WTC11 (cell line): ENCODE results near the gene OR52R1. TPM values are rescaled to one million over a fixed set of nuclear protein-coding genes. Genes with fewer than 3 reads are reported as not detected.

Experiments used
- ATAC-seq: fragments of 200-7000 bp; cut with Tn5 transposase; 2 replicates; pipeline ENCODE4 v1.10.0; 2021; ENCODE audit warnings: mild to moderate bottlenecking, moderate library complexity
- CTCF ChIA-PET: fragments of 300-600 bp; sonication (Branson Sonifier 250); formaldehyde crosslinking; loops from one replicate; lab custom pipeline; 2021; ENCODE audit warnings: antibody characterized with exemption; lab: Charles Lee
- POLR2A ChIA-PET: fragments of 350-600 bp; sonication (Branson Sonifier 250); formaldehyde crosslinking; loops from one replicate; lab custom pipeline; 2021; ENCODE audit warnings: antibody characterized with exemption; lab: Charles Lee
- DNase-seq: peaks from one replicate; pipeline ENCODE4 v3.0.0; 2021; ENCODE audit warnings: low spot score
- H3K27ac Mint-ChIP-seq: 2 replicates; pipeline ENCODE4 v1.8.0; 2021; ENCODE audit warnings: mixed read lengths
- H3K27me3 Mint-ChIP-seq: 2 replicates; pipeline ENCODE4 v1.8.0; 2021; ENCODE audit warnings: low read depth, mild to moderate bottlenecking, moderate library complexity, mixed read lengths
- H3K36me3 Mint-ChIP-seq: 2 replicates; pipeline ENCODE4 v1.8.0; 2021; ENCODE audit warnings: mixed read lengths
- H3K4me1 Mint-ChIP-seq: 2 replicates; pipeline ENCODE4 v1.8.0; 2022; ENCODE audit warnings: mixed read lengths
- H3K4me3 Mint-ChIP-seq: 2 replicates; pipeline ENCODE4 v1.8.0; 2021; ENCODE audit warnings: mild to moderate bottlenecking, moderate library complexity, mixed read lengths
- H3K9me3 Mint-ChIP-seq: 2 replicates; pipeline ENCODE4 v1.8.0; 2021; ENCODE audit warnings: mixed read lengths
- ATF1 ChIP-seq: sonication (generic); formaldehyde crosslinking; IDR thresholded peaks from 2 replicates; pipeline ENCODE4 v1.8.1; 2023; ENCODE audit warnings: mild to moderate bottlenecking, moderate library complexity, missing genetic modification reagents
- ELF4 ChIP-seq: sonication (generic); formaldehyde crosslinking; IDR thresholded peaks from 2 replicates; pipeline ENCODE4 v1.8.1; 2022; ENCODE audit warnings: low read depth, mild to moderate bottlenecking, moderate library complexity, missing genetic modification reagents
- ESRRA ChIP-seq: sonication (generic); formaldehyde crosslinking; IDR thresholded peaks from 2 replicates; pipeline ENCODE4 v1.8.1; 2022; ENCODE audit warnings: mild to moderate bottlenecking, missing genetic modification reagents, borderline replicate concordance
- FOXK1 ChIP-seq: sonication (generic); formaldehyde crosslinking; IDR thresholded peaks from 2 replicates; pipeline ENCODE4 v1.8.0; 2022; ENCODE audit warnings: mild to moderate bottlenecking, moderate library complexity, missing genetic modification reagents
- GTF2I ChIP-seq: fragments of 250-450 bp; sonication (Bioruptor Pico); conservative IDR thresholded peaks from 2 replicates; pipeline ENCODE4 v1.4.0; 2021; ENCODE audit warnings: mild to moderate bottlenecking
- HMGA2 ChIP-seq: fragments of 250-450 bp; sonication (Bioruptor Pico); IDR thresholded peaks from 2 replicates; pipeline ENCODE4 v1.4.0; 2021; ENCODE audit warnings: mild to moderate bottlenecking, moderate library complexity
- KAT7 ChIP-seq: sonication (generic); formaldehyde crosslinking; IDR thresholded peaks from 2 replicates; pipeline ENCODE4 v1.8.1; 2023; ENCODE audit warnings: missing genetic modification reagents, mild to moderate bottlenecking, borderline replicate concordance
- NFATC4 ChIP-seq: fragments of 250-450 bp; sonication (Bioruptor Pico); IDR thresholded peaks from 2 replicates; pipeline ENCODE4 v1.9.0; 2021; ENCODE audit warnings: mild to moderate bottlenecking
- NR1H2 ChIP-seq: sonication (generic); formaldehyde crosslinking; IDR thresholded peaks from 2 replicates; pipeline ENCODE4 v1.9.0; 2021; ENCODE audit warnings: mild to moderate bottlenecking, moderate library complexity, missing genetic modification reagents
- PRRX2 ChIP-seq: fragments of 250-450 bp; sonication (Bioruptor Pico); IDR thresholded peaks from 2 replicates; pipeline ENCODE4 v1.8.0; 2021; ENCODE audit warnings: mild to moderate bottlenecking
- TEAD1 ChIP-seq: sonication (generic); formaldehyde crosslinking; IDR thresholded peaks from 2 replicates; pipeline ENCODE4 v1.8.0; 2022; ENCODE audit warnings: mild to moderate bottlenecking, missing genetic modification reagents
- TP53 ChIP-seq: sonication (generic); formaldehyde crosslinking; IDR thresholded peaks from 2 replicates; pipeline ENCODE4 v1.8.1; 2023; ENCODE audit warnings: mild to moderate bottlenecking, missing genetic modification reagents
- ZNF219 ChIP-seq: sonication (generic); formaldehyde crosslinking; IDR thresholded peaks from 2 replicates; pipeline ENCODE4 v1.8.0; 2023; ENCODE audit warnings: missing genetic modification reagents, mild to moderate bottlenecking, borderline replicate concordance
- ZNF232 ChIP-seq: sonication (generic); formaldehyde crosslinking; IDR thresholded peaks from 2 replicates; pipeline ENCODE4 v1.8.0; 2022; ENCODE audit warnings: mild to moderate bottlenecking, missing genetic modification reagents
- ZNF396 ChIP-seq: fragments of 250-450 bp; sonication (Bioruptor Pico); IDR thresholded peaks from 2 replicates; pipeline ENCODE4 v1.8.0; 2021; ENCODE audit warnings: mild to moderate bottlenecking, moderate library complexity, borderline replicate concordance
- total RNA-seq: library from RNA; stranded (reverse); gene quantifications from 3 replicates; pipeline ENCODE4 v1.2.3, GENCODE V29; 2021
- TF ChIP-seq, protein P1 (sequence below): sonication (generic); formaldehyde crosslinking; IDR thresholded peaks from 2 replicates; pipeline ENCODE4 v1.8.1; 2022; ENCODE audit warnings: mild to moderate bottlenecking, missing genetic modification reagents, moderate library complexity, borderline replicate concordance
- TF ChIP-seq, protein P2 (sequence below): fragments of 250-450 bp; sonication (Bioruptor Pico); IDR thresholded peaks from 2 replicates; pipeline ENCODE4 v2.1.2; 2022; ENCODE audit warnings: mild to moderate bottlenecking, moderate library complexity
- TF ChIP-seq, protein P3 (sequence below): fragments of 200-600 bp; IDR thresholded peaks from 2 replicates; pipeline ENCODE4 v1.8.0; 2022; ENCODE audit warnings: antibody characterized with exemption
- TF ChIP-seq, protein P4 (sequence below): sonication (generic); formaldehyde crosslinking; IDR thresholded peaks from 2 replicates; pipeline ENCODE4 v1.8.1; 2022; ENCODE audit warnings: mild to moderate bottlenecking, moderate library complexity, missing genetic modification reagents
- TF ChIP-seq, protein P5 (sequence below): sonication (generic); formaldehyde crosslinking; IDR thresholded peaks from 2 replicates; pipeline ENCODE4 v1.8.0; 2022; ENCODE audit warnings: mild to moderate bottlenecking, missing genetic modification reagents
- TF ChIP-seq, protein P6 (sequence below): sonication (generic); formaldehyde crosslinking; IDR thresholded peaks from 2 replicates; pipeline ENCODE4 v1.8.1; 2023; ENCODE audit warnings: mild to moderate bottlenecking, moderate library complexity, missing genetic modification reagents

OR52R1 gene
- total RNA-seq, 1 experiment from 2014 or later, result not detected

DNA sequence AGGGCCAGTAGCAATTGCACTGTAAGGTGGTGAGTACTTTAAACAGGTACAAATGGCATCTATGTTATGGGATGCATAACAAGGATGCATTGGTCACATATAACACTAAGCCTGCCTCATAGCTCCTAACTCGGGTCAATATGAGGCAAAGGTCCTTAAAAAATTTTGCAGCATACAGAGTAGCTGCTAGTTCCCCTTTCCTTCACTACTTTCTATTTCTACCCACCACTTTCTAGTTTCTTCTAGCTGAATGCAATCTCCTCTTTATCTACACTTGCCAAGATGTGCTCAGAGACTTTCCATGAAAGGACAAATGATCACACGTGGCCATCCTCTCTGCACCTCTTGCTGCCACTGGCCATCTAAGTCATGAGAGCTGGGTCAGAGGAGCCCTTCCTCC is 26.7 kb upstream of the OR52R1 start:
- no peak for TF ChIP-seq ZNF219 (CRISPR knock-in tag)
- TF ChIP-seq ZNF396 (CRISPR knock-in tag), result no peak
- TF ChIP-seq, protein P1, sequence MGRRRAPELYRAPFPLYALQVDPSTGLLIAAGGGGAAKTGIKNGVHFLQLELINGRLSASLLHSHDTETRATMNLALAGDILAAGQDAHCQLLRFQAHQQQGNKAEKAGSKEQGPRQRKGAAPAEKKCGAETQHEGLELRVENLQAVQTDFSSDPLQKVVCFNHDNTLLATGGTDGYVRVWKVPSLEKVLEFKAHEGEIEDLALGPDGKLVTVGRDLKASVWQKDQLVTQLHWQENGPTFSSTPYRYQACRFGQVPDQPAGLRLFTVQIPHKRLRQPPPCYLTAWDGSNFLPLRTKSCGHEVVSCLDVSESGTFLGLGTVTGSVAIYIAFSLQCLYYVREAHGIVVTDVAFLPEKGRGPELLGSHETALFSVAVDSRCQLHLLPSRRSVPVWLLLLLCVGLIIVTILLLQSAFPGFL (CRISPR knock-in tag), result no peak
- TF ChIP-seq PRRX2 (CRISPR knock-in tag), result no peak
- no peak for TF ChIP-seq HMGA2
- TF ChIP-seq, protein P2, sequence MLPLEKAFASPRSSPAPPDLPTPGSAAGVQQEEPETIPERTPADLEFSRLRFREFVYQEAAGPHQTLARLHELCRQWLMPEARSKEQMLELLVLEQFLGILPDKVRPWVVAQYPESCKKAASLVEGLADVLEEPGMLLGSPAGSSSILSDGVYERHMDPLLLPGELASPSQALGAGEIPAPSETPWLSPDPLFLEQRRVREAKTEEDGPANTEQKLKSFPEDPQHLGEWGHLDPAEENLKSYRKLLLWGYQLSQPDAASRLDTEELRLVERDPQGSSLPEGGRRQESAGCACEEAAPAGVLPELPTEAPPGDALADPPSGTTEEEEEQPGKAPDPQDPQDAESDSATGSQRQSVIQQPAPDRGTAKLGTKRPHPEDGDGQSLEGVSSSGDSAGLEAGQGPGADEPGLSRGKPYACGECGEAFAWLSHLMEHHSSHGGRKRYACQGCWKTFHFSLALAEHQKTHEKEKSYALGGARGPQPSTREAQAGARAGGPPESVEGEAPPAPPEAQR (CRISPR knock-in tag), result no peak
- no peak for TF ChIP-seq ZNF232 (CRISPR knock-in tag)
- no peak for TF ChIP-seq GTF2I (CRISPR knock-in tag)
- TF ChIP-seq, protein P3, sequence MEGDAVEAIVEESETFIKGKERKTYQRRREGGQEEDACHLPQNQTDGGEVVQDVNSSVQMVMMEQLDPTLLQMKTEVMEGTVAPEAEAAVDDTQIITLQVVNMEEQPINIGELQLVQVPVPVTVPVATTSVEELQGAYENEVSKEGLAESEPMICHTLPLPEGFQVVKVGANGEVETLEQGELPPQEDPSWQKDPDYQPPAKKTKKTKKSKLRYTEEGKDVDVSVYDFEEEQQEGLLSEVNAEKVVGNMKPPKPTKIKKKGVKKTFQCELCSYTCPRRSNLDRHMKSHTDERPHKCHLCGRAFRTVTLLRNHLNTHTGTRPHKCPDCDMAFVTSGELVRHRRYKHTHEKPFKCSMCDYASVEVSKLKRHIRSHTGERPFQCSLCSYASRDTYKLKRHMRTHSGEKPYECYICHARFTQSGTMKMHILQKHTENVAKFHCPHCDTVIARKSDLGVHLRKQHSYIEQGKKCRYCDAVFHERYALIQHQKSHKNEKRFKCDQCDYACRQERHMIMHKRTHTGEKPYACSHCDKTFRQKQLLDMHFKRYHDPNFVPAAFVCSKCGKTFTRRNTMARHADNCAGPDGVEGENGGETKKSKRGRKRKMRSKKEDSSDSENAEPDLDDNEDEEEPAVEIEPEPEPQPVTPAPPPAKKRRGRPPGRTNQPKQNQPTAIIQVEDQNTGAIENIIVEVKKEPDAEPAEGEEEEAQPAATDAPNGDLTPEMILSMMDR, result no peak
- TF ChIP-seq, protein P4, sequence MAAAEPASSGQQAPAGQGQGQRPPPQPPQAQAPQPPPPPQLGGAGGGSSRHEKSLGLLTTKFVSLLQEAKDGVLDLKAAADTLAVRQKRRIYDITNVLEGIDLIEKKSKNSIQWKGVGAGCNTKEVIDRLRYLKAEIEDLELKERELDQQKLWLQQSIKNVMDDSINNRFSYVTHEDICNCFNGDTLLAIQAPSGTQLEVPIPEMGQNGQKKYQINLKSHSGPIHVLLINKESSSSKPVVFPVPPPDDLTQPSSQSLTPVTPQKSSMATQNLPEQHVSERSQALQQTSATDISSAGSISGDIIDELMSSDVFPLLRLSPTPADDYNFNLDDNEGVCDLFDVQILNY (CRISPR knock-in tag), result no peak
- TF ChIP-seq, protein P5, sequence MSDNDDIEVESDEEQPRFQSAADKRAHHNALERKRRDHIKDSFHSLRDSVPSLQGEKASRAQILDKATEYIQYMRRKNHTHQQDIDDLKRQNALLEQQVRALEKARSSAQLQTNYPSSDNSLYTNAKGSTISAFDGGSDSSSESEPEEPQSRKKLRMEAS (CRISPR knock-in tag), result no peak
- TF ChIP-seq NFATC4, result no peak
- no peak for TF ChIP-seq ATF1
- no peak for TF ChIP-seq ELF4 (CRISPR knock-in tag)
- no peak for TF ChIP-seq FOXK1
- TF ChIP-seq ESRRA (CRISPR knock-in tag), result no peak
- ATAC-seq (no peak), DNase-seq (no peak)
- Mint-ChIP-seq H3K4me3 (no peak overlapping the region), H3K36me3 (no peaks in the 10 kb centered on the region), H3K27me3 (no peaks in the 10 kb centered on the region; the same call in 1 of the 2 replicates), H3K9me3 (no peaks in the 10 kb centered on the region), H3K27ac (no peak overlapping the region), H3K4me1 (no peaks in the 10 kb centered on the region)
- ChIA-PET CTCF (interaction anchor here (2.2 kb wide), 1 partner anchor 194 kb away, joined by 5 read pairs; the partner anchor contains the start of gene OR51D1), POLR2A (no interaction called here)

DNA sequence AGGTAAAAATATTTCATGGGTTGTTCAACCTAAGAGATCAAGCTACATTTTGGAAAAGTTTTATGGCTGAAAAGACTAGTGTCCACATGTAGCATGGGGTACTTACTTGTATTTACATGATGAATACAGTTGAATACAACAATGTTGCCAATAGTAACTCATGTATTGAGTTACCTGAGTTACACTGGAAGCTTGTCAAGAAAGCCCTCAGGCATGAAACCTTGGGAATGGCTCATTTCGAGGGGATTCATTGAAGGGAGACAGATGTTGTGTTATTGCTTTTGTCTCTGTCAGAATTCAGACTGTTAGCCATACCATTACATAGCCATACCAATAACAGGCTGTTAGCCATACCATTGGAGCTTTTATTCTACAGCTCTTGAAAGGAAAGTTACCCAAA is 26.2 kb upstream of the OR52R1 start:
- ChIA-PET POLR2A (no interaction called here), CTCF (interaction anchor here (2.2 kb wide), 1 partner anchor 193 kb away, joined by 5 read pairs; the partner anchor contains the start of gene OR51D1)
- no peaks in the 10 kb centered on the region for H3K36me3 Mint-ChIP-seq
- no peak overlapping the region for H3K27ac Mint-ChIP-seq
- no peaks in the 10 kb centered on the region for H3K9me3 Mint-ChIP-seq
- TF ChIP-seq, protein P5 (CRISPR knock-in tag), result no peak
- TF ChIP-seq TEAD1 (no peak), NR1H2 (CRISPR knock-in tag) (no peak), KAT7 (CRISPR knock-in tag) (no peak), TP53 (CRISPR knock-in tag) (no peak)
- TF ChIP-seq, protein P2 (CRISPR knock-in tag), result no peak
- TF ChIP-seq, protein P6, sequence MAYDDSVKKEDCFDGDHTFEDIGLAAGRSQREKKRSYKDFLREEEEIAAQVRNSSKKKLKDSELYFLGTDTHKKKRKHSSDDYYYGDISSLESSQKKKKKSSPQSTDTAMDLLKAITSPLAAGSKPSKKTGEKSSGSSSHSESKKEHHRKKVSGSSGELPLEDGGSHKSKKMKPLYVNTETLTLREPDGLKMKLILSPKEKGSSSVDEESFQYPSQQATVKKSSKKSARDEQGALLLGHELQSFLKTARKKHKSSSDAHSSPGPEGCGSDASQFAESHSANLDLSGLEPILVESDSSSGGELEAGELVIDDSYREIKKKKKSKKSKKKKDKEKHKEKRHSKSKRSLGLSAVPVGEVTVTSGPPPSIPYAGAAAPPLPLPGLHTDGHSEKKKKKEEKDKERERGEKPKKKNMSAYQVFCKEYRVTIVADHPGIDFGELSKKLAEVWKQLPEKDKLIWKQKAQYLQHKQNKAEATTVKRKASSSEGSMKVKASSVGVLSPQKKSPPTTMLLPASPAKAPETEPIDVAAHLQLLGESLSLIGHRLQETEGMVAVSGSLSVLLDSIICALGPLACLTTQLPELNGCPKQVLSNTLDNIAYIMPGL (CRISPR knock-in tag), result no peak
- no peak for DNase-seq
- no peaks in the 10 kb centered on the region for H3K4me1 Mint-ChIP-seq
- ATAC-seq, result no peak
- H3K4me3 Mint-ChIP-seq, result no peak overlapping the region
- no peaks in the 10 kb centered on the region; the same call in 1 of the 2 replicates for H3K27me3 Mint-ChIP-seq
